HepG2 (cell line): Measurements from ENCODE around the gene KCNMA1. TPM values are rescaled to one million over a fixed set of nuclear protein-coding genes. Genes with fewer than 3 reads are reported as not detected.

Experiments used
- ATAC-seq: fragments of 200-7000 bp; cut with Tn5 transposase; 3 replicates; pipeline ENCODE4 v1.9.1; 2020; ENCODE audit warnings: mild to moderate bottlenecking, moderate library complexity
- BruUV-seq: library from RNA; stranded (reverse); fragments of 400-500 nt; replicated peaks from 2 replicates; lab custom pipeline; 2021; lab: Mats Ljungman, UMichigan
- CTCF ChIA-PET: fragments of 300-600 bp; formaldehyde crosslinking; extraction: SDS; loops from one replicate; lab custom pipeline; 2021; ENCODE audit warnings: low total read pairs, inconsistent platforms, low intra/inter-chr PET ratio; lab: Yijun Ruan, JAX
- POLR2A ChIA-PET: fragments of 350-600 bp; sonication (Branson Sonifier 250); formaldehyde crosslinking; loops from one replicate; lab custom pipeline; 2020; ENCODE audit warnings: antibody characterized with exemption, inconsistent platforms; lab: Yijun Ruan, JAX
- DNase-seq: peaks from one replicate; pipeline ENCODE4 v3.0.0-alpha.2; 2015; ENCODE audit warnings: low spot score
- FAIRE-seq: peaks from 3 replicates; lab custom pipeline; 2011; peaks lifted over from hg19 to GRCh38; lab: Jason Lieb, UNC
- H2AFZ ChIP-seq: one replicate; pipeline ENCODE4 v1.6.1; 2011; ENCODE audit warnings: low read length, inconsistent platforms
- H3K27ac ChIP-seq: fragments of 300-600 bp; 3 replicates; pipeline ENCODE4 v1.8.0; 2011; ENCODE audit warnings: mixed run types, mild to moderate bottlenecking, mixed read lengths, low read length, inconsistent platforms; ENCODE audit not compliant: insufficient read depth; ENCODE audit errors: extremely low read length
- H3K27me3 ChIP-seq, 2 experiments: fragments of 200-600 bp in 1 of 2; 2 replicates in 1 of 2; 3 replicates in 1 of 2; pipeline versions ENCODE4 v1.6.0 to v1.8.0; 2011; ENCODE audit warnings: low read length in 2 of 2, mild to moderate bottlenecking in 2 of 2, moderate library complexity in 2 of 2, inconsistent platforms in 1 of 2; ENCODE audit not compliant: insufficient read depth in 2 of 2, control insufficient read depth in 1 of 2
- H3K36me3 ChIP-seq, 2 experiments: fragments of 200-600 bp in 1 of 2; replicated peaks in 1 of 2; 2 replicates in 1 of 2; 3 replicates in 1 of 2; pipeline versions ENCODE4 v1.5.1 to v1.8.0; 2011; ENCODE audit warnings: low read length in 2 of 2, inconsistent platforms in 1 of 2; ENCODE audit not compliant: insufficient read depth in 2 of 2, control insufficient read depth in 1 of 2
- H3K4me1 ChIP-seq: 2 replicates; pipeline ENCODE4 v1.5.1; 2012; ENCODE audit warnings: low read length, inconsistent platforms; ENCODE audit not compliant: insufficient read depth
- H3K4me2 ChIP-seq: 2 replicates; pipeline ENCODE4 v1.6.0; 2011; ENCODE audit warnings: low read depth, low read length, inconsistent platforms
- H3K4me3 ChIP-seq, 3 experiments: fragments of 200-600 bp in 1 of 3; sonication (generic), shearing (Covaris generic) in 1 of 3; replicated peaks in 1 of 3; 2 replicates each; pipeline ENCODE4 v1.5.1; 2011 to 2016; ENCODE audit warnings: low read length in 3 of 3, inconsistent platforms in 2 of 3, low read depth in 2 of 3, mild to moderate bottlenecking in 2 of 3, control low read depth in 1 of 3, mixed read lengths in 1 of 3; ENCODE audit not compliant: insufficient read depth in 1 of 3
- H3K79me2 ChIP-seq: one replicate; pipeline ENCODE4 v1.6.1; 2011; ENCODE audit warnings: low read length, inconsistent platforms; ENCODE audit not compliant: insufficient read depth
- H3K9ac ChIP-seq: 2 replicates; pipeline ENCODE4 v1.6.0; 2011; ENCODE audit warnings: mild to moderate bottlenecking, low read depth, low read length, inconsistent platforms; ENCODE audit not compliant: insufficient read depth
- H3K9me3 ChIP-seq: 2 replicates; pipeline ENCODE4 v1.5.1; 2012; ENCODE audit warnings: mild to moderate bottlenecking, low read length
- H4K20me1 ChIP-seq: 2 replicates; pipeline ENCODE4 v1.6.0; 2011; ENCODE audit warnings: inconsistent platforms, mild to moderate bottlenecking, low read length, moderate library complexity; ENCODE audit not compliant: insufficient read depth
- CREB1 ChIP-seq, 2 experiments: fragments of 450-650 bp in 1 of 2; IDR thresholded peaks; 2 replicates each; pipeline ENCODE4 v1.6.1; 2016 to 2017; ENCODE audit warnings: control low read depth in 1 of 2, mild to moderate bottlenecking in 1 of 2, missing compliant biosample characterization in 1 of 2, missing genetic modification characterization in 1 of 2
- CREM ChIP-seq, 2 experiments: sonication (generic) in 1 of 2; formaldehyde crosslinking in 1 of 2; IDR thresholded peaks; 2 replicates each; pipeline versions ENCODE4 v1.4.0 to v1.6.1; 2016 to 2020; ENCODE audit warnings: antibody characterized with exemption in 1 of 2, mild to moderate bottlenecking in 1 of 2, missing genetic modification reagents in 1 of 2
- HOXA3 ChIP-seq: sonication (generic); formaldehyde crosslinking; IDR thresholded peaks from 2 replicates; pipeline ENCODE4 v1.5.0; 2020; ENCODE audit warnings: missing genetic modification reagents
- HOXD1 ChIP-seq: sonication (generic); formaldehyde crosslinking; IDR thresholded peaks from 2 replicates; pipeline ENCODE4 v1.5.0; 2020; ENCODE audit warnings: missing genetic modification reagents
- SIX1 ChIP-seq: sonication (generic); formaldehyde crosslinking; IDR thresholded peaks from 2 replicates; pipeline ENCODE4 v1.4.0; 2020; ENCODE audit warnings: missing genetic modification reagents, borderline replicate concordance
- TBX3 ChIP-seq: fragments of 450-650 bp; IDR thresholded peaks from 2 replicates; pipeline ENCODE4 v1.6.1; 2017; ENCODE audit warnings: antibody characterized with exemption, mild to moderate bottlenecking, inconsistent platforms, borderline replicate concordance
- TMF1 ChIP-seq: sonication (generic); formaldehyde crosslinking; IDR thresholded peaks from 2 replicates; pipeline ENCODE4 v1.8.1; 2022; ENCODE audit warnings: low read depth, missing genetic modification reagents
- ZFYVE20 ChIP-seq: sonication (generic); formaldehyde crosslinking; IDR thresholded peaks from 2 replicates; pipeline ENCODE4 v1.8.0; 2023; ENCODE audit warnings: low read depth, mild to moderate bottlenecking, moderate library complexity, missing genetic modification reagents, borderline replicate concordance
- ZNF33A ChIP-seq: sonication (generic); formaldehyde crosslinking; IDR thresholded peaks from 2 replicates; pipeline ENCODE4 v1.5.1; 2020; ENCODE audit warnings: missing genetic modification reagents, mild to moderate bottlenecking, moderate library complexity, borderline replicate concordance
- ZNF546 ChIP-seq: sonication (generic); formaldehyde crosslinking; conservative IDR thresholded peaks from 2 replicates; pipeline ENCODE4 v1.8.1; 2023; ENCODE audit warnings: mild to moderate bottlenecking, missing genetic modification reagents
- ZSCAN21 ChIP-seq: sonication (generic); formaldehyde crosslinking; IDR thresholded peaks from 2 replicates; pipeline ENCODE4 v1.8.0; 2022; ENCODE audit warnings: mild to moderate bottlenecking, missing genetic modification reagents, moderate library complexity, borderline replicate concordance
- WGBS: methylation state at CpG from one replicate; pipeline ENCODE4 v1.1.6; 2017; ENCODE audit warnings: low lambda C conversion rate; 5-methylcytosine and 5-hydroxymethylcytosine counted together
- in situ Hi-C: cut with HindIII; loops from 2 replicates; pipeline ENCODE4 v1.10.0; 2017; ENCODE audit warnings: low pct_unique_long_range_greater_than_20kb; ENCODE audit not compliant: extremely low pct_ligation_motif_present
- intact Hi-C: fragments of 100-400 bp; cut with micrococcal nuclease; formaldehyde crosslinking; loops from one replicate; pipeline ENCODE4 v1.10.0; 2022; ENCODE audit not compliant: unreplicated experiment
- polyA plus RNA-seq, 8 experiments: library from polyadenylated mRNA; depleted of rRNA in 3 of 8; stranded (reverse) in 7 of 8; unstranded in 1 of 8; fragments of >200 nt; fragmentation: Illumina TruSeq in 4 of 8; extraction: Trizol in 4 of 8; gene quantifications; 2 replicates each; pipeline versions ENCODE4 v1.2.1 to v1.2.3, GENCODE V29; 2011 to 2016; ENCODE audit warnings: low read depth in 4 of 8, missing spikeins in 1 of 8, mixed read lengths in 1 of 8; ENCODE audit not compliant: insufficient read depth in 1 of 8
- total RNA-seq, 5 experiments: library from RNA; depleted of rRNA; stranded (reverse); fragments of >200 nt; fragmentation: Illumina TruSeq; extraction: Trizol; gene quantifications; 2 replicates each; pipeline ENCODE4 v1.2.3, GENCODE V29; 2016; ENCODE audit warnings: low read depth in 1 of 5
- TF ChIP-seq, protein P1 (sequence below): sonication (generic); formaldehyde crosslinking; IDR thresholded peaks from 2 replicates; pipeline ENCODE4 v1.4.0; 2020; ENCODE audit warnings: missing genetic modification reagents
- TF ChIP-seq, protein P2 (sequence below): IDR thresholded peaks from 2 replicates; pipeline ENCODE4 v1.6.1; 2016; ENCODE audit warnings: mild to moderate bottlenecking, missing biosample characterization, missing genetic modification reagents
- TF ChIP-seq, protein P3 (sequence below): sonication (generic); formaldehyde crosslinking; IDR thresholded peaks from 2 replicates; pipeline ENCODE4 v1.8.1; 2022; ENCODE audit warnings: low read depth, mild to moderate bottlenecking, missing genetic modification reagents
- TF ChIP-seq, protein P4 (sequence below): sonication (generic); formaldehyde crosslinking; IDR thresholded peaks from 2 replicates; pipeline ENCODE4 v1.4.0; 2020; ENCODE audit warnings: missing genetic modification reagents
- TF ChIP-seq, protein P5 (sequence below): fragments of 450-650 bp; IDR thresholded peaks from 2 replicates; pipeline ENCODE4 v1.6.1; 2016

Gene KCNMA1
- total and polyA plus RNA-seq, 2 of the 13 experiments (the other 11 are each of a cell fraction or from before 2014, with no cell fraction given): 0.02 TPM; not detected in 1

DNA sequence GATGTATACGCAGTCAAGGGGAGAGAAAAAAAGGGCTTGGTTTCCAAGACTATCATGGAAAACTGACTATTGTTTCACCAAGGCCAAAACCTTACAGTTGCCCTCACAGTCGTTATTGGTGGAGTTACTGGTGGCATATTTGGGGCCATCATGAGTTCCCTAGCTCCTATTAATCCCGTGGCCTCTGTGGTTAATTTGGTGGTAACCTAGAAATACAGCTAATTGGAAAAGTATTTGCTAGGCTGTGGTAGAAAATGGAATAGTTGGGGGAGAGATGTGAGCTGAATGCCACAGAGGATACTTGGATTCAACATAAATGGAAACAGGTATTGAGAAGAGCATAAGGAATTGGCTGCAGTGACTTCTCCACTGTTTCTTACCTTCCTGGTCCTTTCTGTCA, 450.7 kb downstream of the KCNMA1 start:
- Histone ChIP-seq H3K9ac (no peak overlapping the region), H3K4me2 (no peak overlapping the region), H4K20me1 (no peaks in the 10 kb centered on the region), H3K36me3 (no peaks in the 10 kb centered on the region), H3K9me3 (no peaks in the 10 kb centered on the region), H3K27ac (no peak overlapping the region), H3K4me1 (no peaks in the 10 kb centered on the region), H3K4me3 (no peak overlapping the region), H2AFZ (no peak overlapping the region), H3K27me3 (no peaks in the 10 kb centered on the region; a peak in 1 of 5 replicates), H3K79me2 (no peaks in the 10 kb centered on the region)
- no peak for FAIRE-seq
- in situ Hi-C loops (no loop called here), intact Hi-C loops (no loop called here)
- DNase-seq: no peak
- ChIA-PET CTCF (no interaction called here), POLR2A (no interaction called here)
- no peak for ATAC-seq
- 33% methylated on average over 3 of the region's 3 CpGs for WGBS
- no TSS peak for BruUV-seq
- TF ChIP-seq HOXA3 (CRISPR knock-in tag): no peak
- TF ChIP-seq ZNF33A (CRISPR knock-in tag): no peak
- no peak for TF ChIP-seq SIX1 (CRISPR knock-in tag)
- TF ChIP-seq, protein P1, sequence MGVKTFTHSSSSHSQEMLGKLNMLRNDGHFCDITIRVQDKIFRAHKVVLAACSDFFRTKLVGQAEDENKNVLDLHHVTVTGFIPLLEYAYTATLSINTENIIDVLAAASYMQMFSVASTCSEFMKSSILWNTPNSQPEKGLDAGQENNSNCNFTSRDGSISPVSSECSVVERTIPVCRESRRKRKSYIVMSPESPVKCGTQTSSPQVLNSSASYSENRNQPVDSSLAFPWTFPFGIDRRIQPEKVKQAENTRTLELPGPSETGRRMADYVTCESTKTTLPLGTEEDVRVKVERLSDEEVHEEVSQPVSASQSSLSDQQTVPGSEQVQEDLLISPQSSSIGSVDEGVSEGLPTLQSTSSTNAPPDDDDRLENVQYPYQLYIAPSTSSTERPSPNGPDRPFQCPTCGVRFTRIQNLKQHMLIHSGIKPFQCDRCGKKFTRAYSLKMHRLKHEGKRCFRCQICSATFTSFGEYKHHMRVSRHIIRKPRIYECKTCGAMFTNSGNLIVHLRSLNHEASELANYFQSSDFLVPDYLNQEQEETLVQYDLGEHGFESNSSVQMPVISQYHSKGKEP (CRISPR knock-in tag): no peak
- TF ChIP-seq, protein P2, sequence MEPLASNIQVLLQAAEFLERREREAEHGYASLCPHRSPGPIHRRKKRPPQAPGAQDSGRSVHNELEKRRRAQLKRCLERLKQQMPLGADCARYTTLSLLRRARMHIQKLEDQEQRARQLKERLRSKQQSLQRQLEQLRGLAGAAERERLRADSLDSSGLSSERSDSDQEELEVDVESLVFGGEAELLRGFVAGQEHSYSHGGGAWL (CRISPR knock-in tag): no peak
- no peak for TF ChIP-seq CREB1 (IDR thresholded peaks at IDR 0.05)
- no peak for TF ChIP-seq CREB1 (CRISPR knock-in tag; IDR thresholded peaks at IDR 0.05)
- no peak for TF ChIP-seq TBX3
- TF ChIP-seq ZSCAN21: no peak
- no peak for TF ChIP-seq ZFYVE20 (CRISPR knock-in tag)
- TF ChIP-seq, protein P3, sequence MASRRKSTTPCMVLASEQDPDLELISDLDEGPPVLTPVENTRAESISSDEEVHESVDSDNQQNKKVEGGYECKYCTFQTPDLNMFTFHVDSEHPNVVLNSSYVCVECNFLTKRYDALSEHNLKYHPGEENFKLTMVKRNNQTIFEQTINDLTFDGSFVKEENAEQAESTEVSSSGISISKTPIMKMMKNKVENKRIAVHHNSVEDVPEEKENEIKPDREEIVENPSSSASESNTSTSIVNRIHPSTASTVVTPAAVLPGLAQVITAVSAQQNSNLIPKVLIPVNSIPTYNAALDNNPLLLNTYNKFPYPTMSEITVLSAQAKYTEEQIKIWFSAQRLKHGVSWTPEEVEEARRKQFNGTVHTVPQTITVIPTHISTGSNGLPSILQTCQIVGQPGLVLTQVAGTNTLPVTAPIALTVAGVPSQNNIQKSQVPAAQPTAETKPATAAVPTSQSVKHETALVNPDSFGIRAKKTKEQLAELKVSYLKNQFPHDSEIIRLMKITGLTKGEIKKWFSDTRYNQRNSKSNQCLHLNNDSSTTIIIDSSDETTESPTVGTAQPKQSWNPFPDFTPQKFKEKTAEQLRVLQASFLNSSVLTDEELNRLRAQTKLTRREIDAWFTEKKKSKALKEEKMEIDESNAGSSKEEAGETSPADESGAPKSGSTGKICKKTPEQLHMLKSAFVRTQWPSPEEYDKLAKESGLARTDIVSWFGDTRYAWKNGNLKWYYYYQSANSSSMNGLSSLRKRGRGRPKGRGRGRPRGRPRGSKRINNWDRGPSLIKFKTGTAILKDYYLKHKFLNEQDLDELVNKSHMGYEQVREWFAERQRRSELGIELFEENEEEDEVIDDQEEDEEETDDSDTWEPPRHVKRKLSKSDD (CRISPR knock-in tag): no peak
- TF ChIP-seq, protein P4, sequence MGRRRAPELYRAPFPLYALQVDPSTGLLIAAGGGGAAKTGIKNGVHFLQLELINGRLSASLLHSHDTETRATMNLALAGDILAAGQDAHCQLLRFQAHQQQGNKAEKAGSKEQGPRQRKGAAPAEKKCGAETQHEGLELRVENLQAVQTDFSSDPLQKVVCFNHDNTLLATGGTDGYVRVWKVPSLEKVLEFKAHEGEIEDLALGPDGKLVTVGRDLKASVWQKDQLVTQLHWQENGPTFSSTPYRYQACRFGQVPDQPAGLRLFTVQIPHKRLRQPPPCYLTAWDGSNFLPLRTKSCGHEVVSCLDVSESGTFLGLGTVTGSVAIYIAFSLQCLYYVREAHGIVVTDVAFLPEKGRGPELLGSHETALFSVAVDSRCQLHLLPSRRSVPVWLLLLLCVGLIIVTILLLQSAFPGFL (CRISPR knock-in tag): no peak
- TF ChIP-seq HOXD1 (CRISPR knock-in tag): no peak
- TF ChIP-seq, protein P5, sequence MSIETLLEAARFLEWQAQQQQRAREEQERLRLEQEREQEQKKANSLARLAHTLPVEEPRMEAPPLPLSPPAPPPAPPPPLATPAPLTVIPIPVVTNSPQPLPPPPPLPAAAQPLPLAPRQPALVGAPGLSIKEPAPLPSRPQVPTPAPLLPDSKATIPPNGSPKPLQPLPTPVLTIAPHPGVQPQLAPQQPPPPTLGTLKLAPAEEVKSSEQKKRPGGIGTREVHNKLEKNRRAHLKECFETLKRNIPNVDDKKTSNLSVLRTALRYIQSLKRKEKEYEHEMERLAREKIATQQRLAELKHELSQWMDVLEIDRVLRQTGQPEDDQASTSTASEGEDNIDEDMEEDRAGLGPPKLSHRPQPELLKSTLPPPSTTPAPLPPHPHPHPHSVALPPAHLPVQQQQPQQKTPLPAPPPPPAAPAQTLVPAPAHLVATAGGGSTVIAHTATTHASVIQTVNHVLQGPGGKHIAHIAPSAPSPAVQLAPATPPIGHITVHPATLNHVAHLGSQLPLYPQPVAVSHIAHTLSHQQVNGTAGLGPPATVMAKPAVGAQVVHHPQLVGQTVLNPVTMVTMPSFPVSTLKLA: no peak
- no peak for TF ChIP-seq TMF1 (CRISPR knock-in tag)
- no peak for TF ChIP-seq CREM (IDR thresholded peaks at IDR 0.05)
- TF ChIP-seq CREM (CRISPR knock-in tag; IDR thresholded peaks at IDR 0.05): no peak
- no peak for TF ChIP-seq ZNF546 (CRISPR knock-in tag)
